Left ventricle myocardium superior (tissue), 1 donor: Measurements from ENCODE around the gene BSN. TPM values are rescaled to one million over a fixed set of nuclear protein-coding genes. Genes with fewer than 3 reads are reported as not detected.

ENCODE experiments used
- ATAC-seq: fragments of 200-7000 bp; cut with Tn5 transposase; one replicate; pipeline ENCODE4 v1.9.1; 2020; ENCODE audit warnings: mild to moderate bottlenecking, moderate library complexity
- DNase-seq: peaks from one replicate; pipeline ENCODE4 v3.0.0-alpha.2; 2020
- intact Hi-C: fragments of 100-400 bp; cut with micrococcal nuclease; formaldehyde crosslinking; loops from one replicate; pipeline ENCODE4 v1.11.0; 2022
- total RNA-seq: library from RNA; stranded (reverse); fragmentation: NEBNext Ultra II Directional; extraction: Animal tissue kit (Norgen Biotek cat#: 25700); gene quantifications from one replicate; pipeline ENCODE4 v1.2.1, GENCODE V29; 2021
- donor health status: DM: no; HTN: yes; CAD: no; lungs with severe emphysema.

BSN gene
- total RNA-seq, 1 donor from 2014 or later = 0.30 TPM

GRCh38 chr3:49664300-49664699 lies 110.0 kb downstream of the BSN start:
- intact Hi-C loops = no loop called here
- ATAC-seq (no peak), DNase-seq (no peak)

- ATAC-seq = no peak
- no peak for DNase-seq
- intact Hi-C loops = no loop called here
These were observed 111.7 kb downstream of the BSN start for GRCh38 chr3:49665822-49666519.

- intact Hi-C loops = no loop called here
- DNase-seq (no peak), ATAC-seq (no peak)
These were observed 112.3 kb downstream of the BSN start for GRCh38 chr3:49666592-49666991.

- intact Hi-C loops = no loop called here
- DNase-seq = no peak
- ATAC-seq = no peak
These were observed 113.6 kb downstream of the BSN start for GRCh38 chr3:49667701-49668413.

GRCh38 chr3:49668414-49668797 lies 114.1 kb downstream of the BSN start:
- no peak for DNase-seq

GRCh38 chr3:49668861-49669260 lies 114.6 kb downstream of the BSN start:
- intact Hi-C loops = no loop called here
- DNase-seq (no peak), ATAC-seq (no peak)

More at GRCh38 chr3:49668414-49668797, 114.1 kb downstream of the BSN start:
- ATAC-seq = no peak
- intact Hi-C loops = no loop called here

- DNase-seq = no peak
- ATAC-seq = no peak
- intact Hi-C loops = no loop called here
These were observed 115.1 kb downstream of the BSN start for GRCh38 chr3:49669352-49669751.

GRCh38 chr3:49670940-49671290 lies 116.6 kb downstream of the BSN start:
- intact Hi-C loops = loop anchor here (5.0 kb wide), 1 partner anchor 134 kb away; no protein-coding TSS in a partner anchor
- DNase-seq (no peak), ATAC-seq (no peak)

- peak; percentile 72 for DNase-seq
- intact Hi-C loops = loop anchor here (5.0 kb wide), 1 partner anchor 134 kb away; no protein-coding TSS in a partner anchor
- ATAC-seq = peak; percentile 8
These were observed 117.3 kb downstream of the BSN start for GRCh38 chr3:49671291-49672288.

- intact Hi-C loops = loop anchor here (5.0 kb wide), 1 partner anchor 136 kb away; no protein-coding TSS in a partner anchor
- ATAC-seq = no peak
- DNase-seq = no peak
These were observed 118.9 kb downstream of the BSN start for GRCh38 chr3:49673121-49673714.

GRCh38 chr3:49673715-49674496 lies 119.6 kb downstream of the BSN start, which contains the start of gene APEH:
Gene APEH (plus strand): TSS chr3:49674351. CDS start chr3:49674402, 51 bp downstream.
- ATAC-seq (peak; percentile 94), DNase-seq (peak; percentile 98)
- intact Hi-C loops = loop anchor here (5.0 kb wide), 1 partner anchor 137 kb away; no protein-coding TSS in a partner anchor

- peak; percentile 43 for DNase-seq
- peak; percentile 42 for ATAC-seq
- intact Hi-C loops = loop anchor here (5.0 kb wide), 1 partner anchor 137 kb away; no protein-coding TSS in a partner anchor
These were observed 120.3 kb downstream of the BSN start for GRCh38 chr3:49674497-49674983.

- ATAC-seq (no peak), DNase-seq (no peak)
- intact Hi-C loops = no loop called here
These were observed 121.6 kb downstream of the BSN start for GRCh38 chr3:49675912-49676311.

GRCh38 chr3:49680493-49681231 lies 126.4 kb downstream of the BSN start:
- ATAC-seq = no peak
- intact Hi-C loops = no loop called here
- DNase-seq = no peak

- intact Hi-C loops = no loop called here
- no peak for DNase-seq
- ATAC-seq = no peak
These were observed 126.9 kb downstream of the BSN start for GRCh38 chr3:49681232-49681522.

- DNase-seq (no peak), ATAC-seq (no peak)
- intact Hi-C loops = no loop called here
These were observed 127.3 kb downstream of the BSN start for GRCh38 chr3:49681543-49681942.

GRCh38 chr3:49683162-49683561 lies 128.9 kb downstream of the BSN start:
- no peak for DNase-seq
- ATAC-seq = no peak

More at GRCh38 chr3:49683162-49683561, 128.9 kb downstream of the BSN start:
- intact Hi-C loops = no loop called here
